ENCODE measurements around the gene IGFL1. TPM values are rescaled to one million over a fixed set of nuclear protein-coding genes. Genes with fewer than 3 reads are reported as not detected.

The IGFL1 gene
- total and polyA plus RNA-seq, 2 experiments from 2014 or later: not detected

DNA sequence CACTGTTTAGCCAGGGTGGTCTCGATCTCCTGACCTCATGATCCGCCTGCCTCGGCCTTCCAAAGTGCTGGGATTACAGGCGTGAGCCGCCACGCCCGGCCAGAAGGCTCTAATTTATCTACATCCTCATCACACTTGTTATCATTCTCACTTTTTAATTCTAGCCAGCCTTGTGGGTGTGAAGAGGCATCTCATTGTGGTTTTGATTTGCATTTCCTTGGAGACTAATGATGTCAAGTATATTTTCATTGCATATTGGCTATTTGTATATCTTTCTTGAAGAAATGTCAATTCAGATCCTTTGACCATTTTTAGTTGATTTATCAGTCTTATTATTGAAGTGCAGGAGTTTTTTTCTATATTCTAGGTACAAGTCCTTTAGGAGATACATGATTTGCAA, 39.6 kb downstream of the IGFL1 start:
- no peaks in the 10 kb centered on the region for H4K20me1 ChIP-seq (replicated peaks; ENCODE audit: insufficient read depth)
- no peak overlapping the region for H2AFZ ChIP-seq
- Mint-ChIP-seq H3K36me3 (ENCODE audit: low read depth) (no peaks in the 10 kb centered on the region), H3K4me1 (peaks cover 31% of the 10 kb centered on the region), H3K9me3 (no peaks in the 10 kb centered on the region), H3K27ac (no peak overlapping the region), H3K4me3 (no peak overlapping the region), H3K27me3 (ENCODE audit: insufficient read depth, low read depth, poor library complexity) (peaks cover 4% of the 10 kb centered on the region)
- no peak overlapping the region for H3K4me3 ChIP-seq
- DNase-seq (ENCODE audit: low spot score) (no peak), ATAC-seq (no peak)
- H3K27ac ChIP-seq (ENCODE audit: low read depth): no peak overlapping the region
- H3K79me2 ChIP-seq (replicated peaks; ENCODE audit: insufficient read depth): no peaks in the 10 kb centered on the region
- TF ChIP-seq ETS1 (IDR thresholded peaks at IDR 0.05) (no peak), NANOG (IDR thresholded peaks at IDR 0.05; ENCODE audit: borderline replicate concordance) (no peak), EZH2 (IDR thresholded peaks at IDR 0.05; ENCODE audit: low read depth, unreplicated experiment) (no peak), ZNF114 (CRISPR knock-in tag; IDR thresholded peaks at IDR 0.05) (no peak), EZH2phosphoT487 (IDR thresholded peaks at IDR 0.05; ENCODE audit: unreplicated experiment) (no peak), CTCF (conservative IDR thresholded peaks at IDR 0.05; ENCODE audit: low read depth in 2 of 2) (no peak), CREB1 (CRISPR knock-in tag; IDR thresholded peaks at IDR 0.05; ENCODE audit: low read depth) (no peak)
- no peak overlapping the region for H3K4me2 ChIP-seq
- no peaks in the 10 kb centered on the region for H3K9me2 ChIP-seq (ENCODE audit: insufficient read depth)
- 0 out of 2 replicates have a peak, but pooled peaks cover 6% of the 10 kb centered on the region for H3F3A ChIP-seq (replicated peaks; ENCODE audit: low read depth)
- no peaks in the 10 kb centered on the region for H3K36me3 ChIP-seq (ENCODE audit: insufficient read depth)
- peaks cover 22% of the 10 kb centered on the region for H3K4me1 ChIP-seq (ENCODE audit: insufficient read depth)
- H3K27me3 ChIP-seq (ENCODE audit: insufficient read depth): no peaks in the 10 kb centered on the region

- Mint-ChIP-seq H3K36me3 (ENCODE audit: low read depth) (no peaks in the 10 kb centered on the region), H3K4me3 (peak overlapping the region; percentile 58), H3K4me1 (peaks cover 27% of the 10 kb centered on the region), H3K9me3 (no peaks in the 10 kb centered on the region), H3K27ac (peak overlapping the region; percentile 86), H3K27me3 (ENCODE audit: insufficient read depth, low read depth, poor library complexity) (peaks cover 2% of the 10 kb centered on the region)
- TF ChIP-seq NANOG (IDR thresholded peaks at IDR 0.05; ENCODE audit: borderline replicate concordance) (peak; percentile 42), CTCF (conservative IDR thresholded peaks at IDR 0.05; ENCODE audit: low read depth in 2 of 2) (no peak)
- H3F3A ChIP-seq (replicated peaks; ENCODE audit: low read depth): 0 out of 2 replicates have a peak, but pooled peaks cover 6% of the 10 kb centered on the region
- ATAC-seq (peak; percentile 85), DNase-seq (ENCODE audit: low spot score) (peak; percentile 66)
- H3K4me3 ChIP-seq: peak overlapping the region; percentile 16
- no peaks in the 10 kb centered on the region for H3K27me3 ChIP-seq (ENCODE audit: insufficient read depth)
- H3K36me3 ChIP-seq (ENCODE audit: insufficient read depth): no peaks in the 10 kb centered on the region
- H3K4me1 ChIP-seq (ENCODE audit: insufficient read depth): peaks cover 22% of the 10 kb centered on the region
- H2AFZ ChIP-seq: no peak overlapping the region
- no peaks in the 10 kb centered on the region for H3K79me2 ChIP-seq (replicated peaks; ENCODE audit: insufficient read depth)
- no peaks in the 10 kb centered on the region for H4K20me1 ChIP-seq (replicated peaks; ENCODE audit: insufficient read depth)
- H3K4me2 ChIP-seq: peak overlapping the region; percentile 58
- H3K9me2 ChIP-seq (ENCODE audit: insufficient read depth): no peaks in the 10 kb centered on the region
- H3K27ac ChIP-seq (ENCODE audit: low read depth): peak overlapping the region; percentile 82
Measured at GRCh38 chr19:46270521-46271256, 41.1 kb downstream of the IGFL1 start.
